Naive B cell (primary cell): ENCODE data around the gene MAPK9. TPM values are rescaled to one million over a fixed set of nuclear protein-coding genes. Genes with fewer than 3 reads are reported as not detected.
"Not testable (repeated sequence)": the region's sequence is repeated elsewhere in the genome, so short reads cannot be mapped to it uniquely, and the experiment has no call there.

Source experiments
- ATAC-seq, 2 donors: fragments of 150-1000 bp; cut with Tn5 transposase; 2 replicates each; pipeline ENCODE4 v1.10.0; 2021; ENCODE audit warnings: low read depth in 2 of 2, mild to moderate bottlenecking in 2 of 2, moderate library complexity in 2 of 2
- DNase-seq: peaks from one replicate; pipeline ENCODE4 v3.0.0; 2022
- H3K27ac Mint-ChIP-seq, 6 donors: one replicate each; pipeline ENCODE4 v1.8.0; 2020 to 2022; ENCODE audit warnings: mild to moderate bottlenecking in 6 of 6, mixed read lengths in 6 of 6, moderate library complexity in 5 of 6, inconsistent platforms in 2 of 6
- H3K27me3 Mint-ChIP-seq, 3 donors: one replicate each; pipeline ENCODE4 v1.8.0; 2021 to 2022; ENCODE audit warnings: mixed read lengths in 3 of 3, mild to moderate bottlenecking in 1 of 3
- H3K36me3 Mint-ChIP-seq, 2 donors: one replicate each; pipeline ENCODE4 v1.8.0; 2020 to 2022; ENCODE audit warnings: mixed read lengths in 2 of 2, inconsistent platforms in 1 of 2, mild to moderate bottlenecking in 1 of 2
- H3K4me1 Mint-ChIP-seq, 3 donors: one replicate each; pipeline ENCODE4 v1.8.0; 2020 to 2022; ENCODE audit warnings: mixed read lengths in 3 of 3, inconsistent platforms in 1 of 3, mild to moderate bottlenecking in 1 of 3, moderate library complexity in 1 of 3
- H3K4me3 Mint-ChIP-seq, 8 donors: one replicate each; pipeline ENCODE4 v1.8.0; 2020 to 2022; ENCODE audit warnings: mild to moderate bottlenecking in 8 of 8, mixed read lengths in 8 of 8, moderate library complexity in 8 of 8, inconsistent platforms in 2 of 8
- H3K9me3 Mint-ChIP-seq, 7 donors: one replicate each; pipeline ENCODE4 v1.8.0; 2020 to 2022; ENCODE audit warnings: mixed read lengths in 7 of 7, mild to moderate bottlenecking in 5 of 7, inconsistent platforms in 2 of 7, moderate library complexity in 1 of 7
- polyA plus RNA-seq, 6 donors: library from polyadenylated mRNA; unstranded; fragments of 300-500 nt; fragmentation: Illumina TruSeq; gene quantifications; one replicate each; pipeline ENCODE4 v1.2.3, GENCODE V29; 2021; ENCODE audit warnings: low read depth in 6 of 6

The MAPK9 gene
- polyA plus RNA-seq, 6 donors from 2014 or later = 14.5 to 29.2 (median 23.2) TPM

- Mint-ChIP-seq H3K9me3 (no peaks in the 10 kb centered on the region), H3K4me1 (peaks cover 0 to 3% (median 0%) of the 10 kb centered on the region in 3 donors), H3K27me3 (peaks cover 8 to 27% (median 23%) of the 10 kb centered on the region in 3 donors), H3K36me3 (no peaks in the 10 kb centered on the region), H3K4me3 (no peak overlapping the region), H3K27ac (no peak overlapping the region)
- DNase-seq (no peak), ATAC-seq (no peak)
Observed at GRCh38 chr5:180316586-180316985, 24.7 kb upstream of the MAPK9 start.

- DNase-seq (peak; percentile 64), ATAC-seq (peak; percentile 74 to 81)
- peak overlapping the region in 3 of 6 donors; percentile 11 to 56 (median 54) for H3K27ac Mint-ChIP-seq
- H3K27me3 Mint-ChIP-seq = peaks cover 8 to 34% (median 28%) of the 10 kb centered on the region in 3 donors
- peak overlapping the region in 1 of 8 donors; percentile 10 for H3K4me3 Mint-ChIP-seq
- no peaks in the 10 kb centered on the region for H3K9me3 Mint-ChIP-seq
- peaks cover 0 to 4% (median 0%) of the 10 kb centered on the region in 3 donors for H3K4me1 Mint-ChIP-seq
- H3K36me3 Mint-ChIP-seq = no peaks in the 10 kb centered on the region
Observed at GRCh38 chr5:180315762-180316212, 23.9 kb upstream of the MAPK9 start.

DNA sequence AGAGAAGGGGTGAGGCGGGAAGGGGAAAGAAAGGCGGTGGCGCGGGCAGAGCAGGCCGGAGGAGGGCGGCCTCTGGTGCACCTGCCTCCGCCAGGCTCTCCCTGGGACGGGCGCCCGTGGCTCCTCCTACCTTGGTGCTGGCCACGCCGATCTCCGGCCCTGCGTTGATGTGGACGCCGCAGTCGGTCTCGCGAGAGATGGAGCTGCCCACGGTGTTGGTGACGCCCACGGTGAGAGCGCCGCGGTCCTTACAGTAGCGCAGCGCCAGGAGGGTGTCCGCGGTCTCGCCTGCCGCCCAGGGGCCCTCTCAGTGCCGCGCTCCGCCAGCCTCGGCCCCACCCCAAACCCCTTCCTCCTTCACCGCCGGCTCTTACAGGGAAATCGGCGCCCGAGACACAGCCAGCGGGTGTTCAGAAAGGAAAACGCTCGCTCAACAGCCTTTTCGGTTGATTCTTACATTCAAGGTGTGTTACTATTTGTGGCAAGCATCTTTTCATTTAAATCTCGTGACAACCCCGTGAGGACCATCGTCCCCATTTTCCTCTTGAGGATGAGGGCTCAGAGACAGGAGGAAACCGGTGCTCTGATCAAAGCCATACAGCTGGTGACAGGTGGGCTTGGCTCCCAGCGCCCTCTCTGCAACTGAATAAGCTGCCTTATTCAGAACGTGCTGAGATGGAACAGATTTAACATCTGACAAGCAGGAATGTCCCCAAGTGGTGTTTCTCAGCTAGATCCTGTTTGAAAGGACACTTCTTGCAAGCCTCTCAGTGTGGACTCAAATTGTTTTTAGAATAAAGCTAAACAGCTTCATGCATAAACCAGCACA lies 22.0 kb upstream of the MAPK9 start:
- Mint-ChIP-seq H3K27ac (peak overlapping the region in 1 of 6 donors; percentile 56), H3K4me1 (peaks cover 0 to 4% (median 0%) of the 10 kb centered on the region in 3 donors), H3K9me3 (no peaks in the 10 kb centered on the region), H3K36me3 (no peaks in the 10 kb centered on the region), H3K4me3 (peak overlapping the region in 5 of 8 donors; percentile 63 to 85 (median 81)), H3K27me3 (peaks cover 1 to 25% (median 21%) of the 10 kb centered on the region in 3 donors)
- DNase-seq (no peak), ATAC-seq (peak; percentile 40 to 81)

DNA sequence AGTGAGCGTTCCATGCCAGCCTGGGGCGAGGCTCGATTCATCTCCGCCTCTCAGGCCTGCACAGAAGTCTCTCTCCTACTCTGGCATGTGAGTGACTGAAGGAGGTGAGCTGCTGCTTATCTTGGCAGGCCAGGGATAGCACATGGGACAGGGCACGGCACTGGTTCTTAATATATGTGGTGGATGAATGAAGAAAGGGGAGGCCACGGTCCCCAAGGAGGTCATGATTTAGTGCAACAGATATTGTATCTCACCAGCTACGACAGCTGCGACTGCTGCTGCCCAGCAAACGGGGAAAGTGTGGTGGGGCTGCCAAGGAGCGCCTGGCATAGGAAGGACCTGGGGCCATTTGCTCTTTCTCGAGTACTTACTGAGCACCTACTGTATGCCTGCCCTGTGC lies 19.3 kb upstream of the MAPK9 start:
- Mint-ChIP-seq H3K9me3 (no peaks in the 10 kb centered on the region), H3K4me3 (peak overlapping the region in 1 of 8 donors; percentile 48), H3K4me1 (peaks cover 0 to 4% (median 0%) of the 10 kb centered on the region in 3 donors), H3K27ac (peak overlapping the region in 2 of 6 donors; percentile 19 to 34), H3K36me3 (no peaks in the 10 kb centered on the region), H3K27me3 (peaks cover 0 to 21% (median 9%) of the 10 kb centered on the region in 3 donors)
- ATAC-seq (no peak), DNase-seq (no peak)

GRCh38 chr5:180306796-180307195 lies 14.9 kb upstream of the MAPK9 start:
- H3K36me3 Mint-ChIP-seq = no peaks in the 10 kb centered on the region
- no peaks in the 10 kb centered on the region for H3K9me3 Mint-ChIP-seq
- no peak for DNase-seq
- ATAC-seq = no peak
- no peak overlapping the region for H3K27ac Mint-ChIP-seq
- H3K4me1 Mint-ChIP-seq = peaks cover 0 to 2% (median 0%) of the 10 kb centered on the region in 3 donors
- peaks cover 0 to 26% (median 21%) of the 10 kb centered on the region in 3 donors for H3K27me3 Mint-ChIP-seq
- H3K4me3 Mint-ChIP-seq = no peak overlapping the region

DNA sequence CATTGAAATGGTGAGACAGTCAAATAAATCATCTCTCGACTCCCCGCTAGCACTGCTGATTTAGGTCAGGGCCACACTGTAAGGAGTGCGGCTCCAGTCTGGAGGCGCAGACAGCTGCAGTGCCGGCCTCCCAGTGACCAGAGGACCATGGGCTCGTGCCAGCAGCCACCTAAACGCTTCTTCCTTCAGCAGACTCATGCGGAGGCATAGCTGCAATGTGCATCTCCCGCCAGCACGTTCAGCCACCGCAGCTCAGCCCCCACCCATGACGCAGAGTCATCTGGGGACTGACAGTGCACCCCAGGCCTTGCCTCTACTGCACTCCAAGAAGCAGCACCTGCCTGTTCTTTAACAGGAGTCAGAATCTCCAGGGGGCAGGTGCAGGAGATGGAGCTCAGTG lies 13.6 kb upstream of the MAPK9 start:
- Mint-ChIP-seq H3K4me1 (no peaks in the 10 kb centered on the region), H3K36me3 (no peaks in the 10 kb centered on the region), H3K27me3 (peaks cover 5 to 20% (median 17%) of the 10 kb centered on the region in 3 donors), H3K4me3 (no peak overlapping the region), H3K27ac (no peak overlapping the region), H3K9me3 (no peaks in the 10 kb centered on the region)
- ATAC-seq (no peak), DNase-seq (no peak)

DNA sequence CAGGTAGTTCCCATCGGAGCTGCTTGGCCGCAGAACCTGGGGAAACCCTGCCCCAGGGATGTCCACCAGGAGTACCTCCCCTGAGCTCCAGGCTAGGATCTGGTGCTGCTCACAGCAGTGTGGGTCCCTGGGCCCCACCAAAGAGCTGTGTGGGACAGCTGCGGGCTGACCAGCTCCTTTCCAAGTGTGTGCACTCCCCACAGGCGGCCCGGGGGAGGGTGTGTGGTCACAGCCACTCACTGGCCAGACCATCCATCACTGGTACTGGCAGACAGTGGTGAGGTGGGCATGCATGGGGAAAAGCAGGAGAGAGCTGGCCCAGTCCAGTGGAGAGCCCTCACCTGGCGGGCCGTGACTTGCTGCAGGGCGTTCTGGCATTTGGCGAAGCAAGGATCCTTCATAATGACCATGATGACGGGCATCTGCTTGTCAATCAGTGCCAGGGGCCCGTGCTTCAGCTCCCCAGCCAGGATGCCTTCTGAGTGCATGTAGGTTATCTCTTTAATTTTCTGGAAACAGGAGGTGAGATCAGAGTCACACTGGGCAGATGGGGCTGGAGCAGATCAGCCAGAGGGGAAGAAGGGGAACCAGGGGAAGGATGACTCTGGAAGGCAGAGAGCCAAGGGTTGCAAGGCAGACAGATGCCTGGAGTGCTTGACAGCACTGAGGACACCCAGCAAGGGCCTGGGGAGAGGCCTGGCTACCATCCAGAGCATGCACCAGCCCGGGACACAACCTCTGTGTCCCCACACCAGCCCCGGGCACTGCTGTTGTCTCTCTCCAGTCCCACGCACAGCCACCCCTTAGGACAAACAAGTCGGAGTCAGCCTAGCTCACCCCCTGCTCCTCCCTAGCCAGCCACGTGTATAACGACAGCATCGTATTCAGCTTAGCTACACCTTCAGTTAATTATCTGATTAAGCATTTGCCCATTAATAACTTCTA lies 12.8 kb upstream of the MAPK9 start:
- H3K27ac Mint-ChIP-seq = peak overlapping the region in 2 of 6 donors; percentile 33 to 53
- peaks cover 5 to 22% (median 20%) of the 10 kb centered on the region in 3 donors for H3K27me3 Mint-ChIP-seq
- no peaks in the 10 kb centered on the region for H3K36me3 Mint-ChIP-seq
- no peaks in the 10 kb centered on the region for H3K4me1 Mint-ChIP-seq
- H3K9me3 Mint-ChIP-seq = no peaks in the 10 kb centered on the region
- H3K4me3 Mint-ChIP-seq = no peak overlapping the region
- ATAC-seq = no peak
- DNase-seq = no peak

- Mint-ChIP-seq H3K36me3 (no peaks in the 10 kb centered on the region), H3K27me3 (peaks cover 5 to 27% (median 22%) of the 10 kb centered on the region in 3 donors), H3K4me3 (no peak overlapping the region), H3K27ac (peak overlapping the region in 1 of 6 donors; percentile 47), H3K9me3 (no peaks in the 10 kb centered on the region), H3K4me1 (no peaks in the 10 kb centered on the region)
- ATAC-seq = no peak
- no peak for DNase-seq
Observed at GRCh38 chr5:180304016-180304292, 12.1 kb upstream of the MAPK9 start.

- ATAC-seq = no peak
- no peak overlapping the region for H3K4me3 Mint-ChIP-seq
Observed at GRCh38 chr5:180303226-180304015, 11.5 kb upstream of the MAPK9 start.

DNA sequence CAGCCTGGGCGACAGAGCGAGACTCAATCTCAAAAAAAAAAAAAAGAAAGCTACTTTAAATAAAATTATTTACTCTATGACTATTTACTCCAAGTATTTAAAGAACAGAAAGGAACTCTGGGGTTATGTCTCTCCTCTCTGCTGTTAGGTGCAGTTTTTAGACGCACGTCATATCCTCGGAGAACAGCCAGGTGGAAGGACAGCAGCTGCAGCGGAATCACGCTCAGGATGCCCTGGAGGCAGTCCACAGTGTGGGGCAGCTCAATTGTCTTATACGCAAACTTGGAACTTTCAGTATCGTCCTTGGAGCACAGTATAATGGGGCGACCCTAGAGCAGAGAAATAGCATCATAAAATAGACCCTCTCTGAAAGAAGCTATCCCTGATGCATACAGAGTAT lies 10.4 kb upstream of the MAPK9 start:
- Mint-ChIP-seq H3K4me3 (no peak overlapping the region), H3K36me3 (no peaks in the 10 kb centered on the region), H3K27ac (no peak overlapping the region), H3K4me1 (no peaks in the 10 kb centered on the region), H3K9me3 (no peaks in the 10 kb centered on the region), H3K27me3 (peaks cover 5 to 23% (median 22%) of the 10 kb centered on the region in 3 donors)
- ATAC-seq (no peak), DNase-seq (no peak)

More at GRCh38 chr5:180303226-180304015, 11.5 kb upstream of the MAPK9 start:
- no peaks in the 10 kb centered on the region for H3K4me1 Mint-ChIP-seq
- H3K36me3 Mint-ChIP-seq = no peaks in the 10 kb centered on the region
- no peaks in the 10 kb centered on the region for H3K9me3 Mint-ChIP-seq
- peak overlapping the region in 1 of 6 donors; percentile 44 for H3K27ac Mint-ChIP-seq
- no peak for DNase-seq
- peaks cover 5 to 27% (median 22%) of the 10 kb centered on the region in 3 donors for H3K27me3 Mint-ChIP-seq

DNA sequence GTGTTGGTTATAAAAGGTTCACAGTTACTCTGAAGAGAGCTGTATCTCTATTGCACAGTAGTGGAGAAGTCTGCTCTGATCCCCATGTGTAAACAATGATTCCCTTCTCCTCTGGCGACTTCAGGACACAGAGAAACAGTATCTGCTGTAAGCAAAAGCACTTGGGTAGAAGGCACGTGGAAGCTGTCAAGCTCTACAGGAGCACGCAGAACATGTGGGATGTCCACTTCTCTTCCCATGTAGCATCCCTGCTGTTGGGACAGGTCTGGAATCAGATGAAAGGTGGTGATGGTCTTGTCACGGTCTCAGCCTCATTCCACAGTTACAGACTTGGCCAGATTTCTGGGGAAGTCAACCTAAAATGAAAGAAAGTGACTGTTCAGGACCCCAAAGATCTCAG lies 9.4 kb upstream of the MAPK9 start:
- no peaks in the 10 kb centered on the region for H3K36me3 Mint-ChIP-seq
- H3K4me1 Mint-ChIP-seq = peaks cover 0 to 2% (median 0%) of the 10 kb centered on the region in 3 donors
- H3K9me3 Mint-ChIP-seq = no peaks in the 10 kb centered on the region
- ATAC-seq = no peak
- DNase-seq = no peak
- H3K4me3 Mint-ChIP-seq = no peak overlapping the region
- no peak overlapping the region for H3K27ac Mint-ChIP-seq
- peaks cover 5 to 22% (median 21%) of the 10 kb centered on the region in 3 donors for H3K27me3 Mint-ChIP-seq

DNA sequence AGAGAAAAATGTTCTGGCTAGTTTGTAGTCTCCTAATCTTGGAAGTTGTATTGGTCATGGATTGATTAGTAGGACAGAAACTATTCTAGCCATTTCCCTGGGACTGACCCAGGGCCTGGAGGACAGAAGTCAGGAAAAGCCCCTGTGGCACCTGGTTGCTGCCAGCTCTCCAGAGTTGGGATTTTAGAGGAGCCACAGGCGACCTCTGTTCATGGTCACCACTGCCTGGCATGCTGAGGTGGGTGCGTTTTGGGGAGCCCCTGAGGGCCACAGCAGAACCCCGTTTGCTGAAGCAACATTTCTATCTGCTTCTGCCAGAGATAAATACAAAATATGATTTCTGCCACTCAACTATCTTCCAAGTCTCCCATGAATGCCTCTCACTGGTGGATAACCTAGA lies 7.6 kb upstream of the MAPK9 start:
- no peaks in the 10 kb centered on the region for H3K9me3 Mint-ChIP-seq
- H3K4me1 Mint-ChIP-seq = peaks cover 1 to 10% (median 3%) of the 10 kb centered on the region in 3 donors
- DNase-seq (no peak), ATAC-seq (no peak)
- peak overlapping the region in 1 of 8 donors; percentile 35 for H3K4me3 Mint-ChIP-seq
- no peaks in the 10 kb centered on the region for H3K36me3 Mint-ChIP-seq
- peaks cover 5 to 21% (median 8%) of the 10 kb centered on the region in 3 donors for H3K27me3 Mint-ChIP-seq
- H3K27ac Mint-ChIP-seq = peak overlapping the region in 1 of 6 donors; percentile 30

DNA sequence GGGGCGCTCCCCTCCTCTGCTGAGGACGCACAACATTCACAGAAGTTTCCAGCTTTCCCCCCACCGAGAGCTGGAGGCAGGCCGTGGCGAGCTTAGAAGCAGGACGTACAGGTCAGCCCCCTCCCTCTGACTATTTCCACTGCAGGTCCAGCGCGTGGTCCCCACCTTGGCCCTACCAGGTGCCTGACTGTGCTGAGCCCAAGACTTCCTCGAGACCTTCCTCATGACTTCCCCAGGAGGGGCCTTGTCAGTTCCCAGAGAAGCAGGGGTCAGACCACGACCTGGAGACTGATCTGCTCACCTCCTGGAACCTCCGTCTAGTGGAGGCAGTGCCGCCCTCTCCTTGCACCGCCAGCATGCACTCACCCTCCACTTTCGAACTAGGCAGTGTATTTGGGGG lies 7.1 kb upstream of the MAPK9 start:
- ATAC-seq, H3K4me3 Mint-ChIP-seq, DNase-seq, H3K36me3 Mint-ChIP-seq, H3K9me3 Mint-ChIP-seq: not testable (repeated sequence)
- H3K27ac Mint-ChIP-seq = peak overlapping the region in 2 of 6 donors; percentile 30 to 70
- peaks cover 5 to 15% (median 8%) of the 10 kb centered on the region in 3 donors for H3K4me1 Mint-ChIP-seq
- peaks cover 5 to 21% (median 8%) of the 10 kb centered on the region in 3 donors for H3K27me3 Mint-ChIP-seq
